HEK293 (cell line): ENCODE data around the gene ZBTB21.

Experiments
- CTCF ChIA-PET: fragments of 350-600 bp; formaldehyde crosslinking; extraction: SDS; loops from one replicate; lab custom pipeline; 2021; ENCODE audit warnings: antibody characterized with exemption; lab: Yijun Ruan, JAX
- POLR2A ChIA-PET: fragments of 300-600 bp; formaldehyde crosslinking; extraction: SDS; loops from one replicate; lab custom pipeline; 2020; ENCODE audit warnings: antibody characterized with exemption, inconsistent platforms; lab: Yijun Ruan, JAX
- H3K27ac ChIP-seq: fragments of 200-500 bp; sonication (Bioruptor generic); 2 replicates; pipeline ENCODE4 v1.5.1; 2014; ENCODE audit warnings: low read depth, low read length, control low read depth, inconsistent platforms; ENCODE audit errors: extremely low read depth
- H3K36me3 ChIP-seq, 2 experiments: fragments of 200-500 bp in 1 of 2; sonication (Bioruptor generic) in 1 of 2; 1 replicate in 1 of 2; 2 replicates in 1 of 2; pipeline ENCODE4 v1.5.1; 2014 to 2017; ENCODE audit warnings: inconsistent platforms in 2 of 2, low read length in 2 of 2; ENCODE audit not compliant: control insufficient read depth in 2 of 2, insufficient read depth in 1 of 2
- H3K4me1 ChIP-seq: fragments of 200-500 bp; sonication (Bioruptor generic); 2 replicates; pipeline ENCODE4 v1.5.1; 2014; ENCODE audit warnings: mild to moderate bottlenecking, low read length, inconsistent platforms; ENCODE audit not compliant: control insufficient read depth, insufficient read depth
- H3K4me3 ChIP-seq: 2 replicates; pipeline ENCODE4 v1.5.1; 2011; ENCODE audit warnings: low read depth, mild to moderate bottlenecking, control low read depth, low read length, moderate library complexity
- H3K9me3 ChIP-seq: fragments of 200-500 bp; sonication (Bioruptor generic); 2 replicates; pipeline ENCODE4 v1.5.1; 2014; ENCODE audit warnings: low read depth, low read length, inconsistent platforms; ENCODE audit not compliant: control insufficient read depth, insufficient read depth
- BCL11B ChIP-seq: fragments of 450-650 bp; formaldehyde crosslinking; IDR thresholded peaks from 2 replicates; pipeline ENCODE4 v1.5.1; 2016; ENCODE audit warnings: low read depth, missing biosample characterization, missing genetic modification characterization
- EGR2 ChIP-seq: fragments of 450-650 bp; formaldehyde crosslinking; IDR thresholded peaks from 2 replicates; pipeline ENCODE4 v1.5.1; 2016; ENCODE audit warnings: low read depth, missing biosample characterization, missing genetic modification characterization
- GLIS1 ChIP-seq: fragments of 450-650 bp; formaldehyde crosslinking; IDR thresholded peaks from 2 replicates; pipeline ENCODE4 v1.5.1; 2016; ENCODE audit warnings: missing biosample characterization, missing genetic modification characterization
- KLF10 ChIP-seq: fragments of 450-650 bp; IDR thresholded peaks from 2 replicates; pipeline ENCODE4 v1.5.1; 2018; ENCODE audit warnings: missing biosample characterization, mild to moderate bottlenecking, missing genetic modification characterization
- KLF7 ChIP-seq: fragments of 450-650 bp; formaldehyde crosslinking; IDR thresholded peaks from 2 replicates; pipeline ENCODE4 v1.5.1; 2016; ENCODE audit warnings: missing biosample characterization, missing genetic modification characterization, borderline replicate concordance
- OVOL3 ChIP-seq: fragments of 450-650 bp; formaldehyde crosslinking; IDR thresholded peaks from 2 replicates; pipeline ENCODE4 v1.5.1; 2016; ENCODE audit warnings: missing biosample characterization, missing genetic modification characterization
- SP2 ChIP-seq: fragments of 450-650 bp; formaldehyde crosslinking; IDR thresholded peaks from 2 replicates; pipeline ENCODE4 v1.5.1; 2016; ENCODE audit warnings: missing biosample characterization, missing genetic modification characterization
- SP3 ChIP-seq: fragments of 450-650 bp; formaldehyde crosslinking; IDR thresholded peaks from 2 replicates; pipeline ENCODE4 v1.5.1; 2016; ENCODE audit warnings: missing biosample characterization, missing genetic modification characterization
- ZBTB48 ChIP-seq: fragments of 450-650 bp; formaldehyde crosslinking; IDR thresholded peaks from 2 replicates; pipeline ENCODE4 v1.5.1; 2016; ENCODE audit warnings: missing biosample characterization, missing genetic modification characterization
- ZFHX2 ChIP-seq: fragments of 450-650 bp; formaldehyde crosslinking; conservative IDR thresholded peaks from 2 replicates; pipeline ENCODE4 v1.5.1; 2016; ENCODE audit warnings: missing biosample characterization, missing genetic modification characterization
- ZNF140 ChIP-seq: fragments of 450-650 bp; formaldehyde crosslinking; IDR thresholded peaks from 2 replicates; pipeline ENCODE4 v1.5.1; 2016; ENCODE audit warnings: missing biosample characterization, missing genetic modification characterization
- ZNF214 ChIP-seq: fragments of 450-650 bp; formaldehyde crosslinking; IDR thresholded peaks from 2 replicates; pipeline ENCODE4 v1.5.1; 2017; ENCODE audit warnings: missing biosample characterization, mild to moderate bottlenecking, missing genetic modification characterization, borderline replicate concordance
- ZNF23 ChIP-seq: fragments of 450-650 bp; formaldehyde crosslinking; IDR thresholded peaks from 2 replicates; pipeline ENCODE4 v1.5.1; 2016; ENCODE audit warnings: missing biosample characterization, missing genetic modification characterization, borderline replicate concordance
- ZNF266 ChIP-seq: fragments of 450-650 bp; formaldehyde crosslinking; IDR thresholded peaks from 2 replicates; pipeline ENCODE4 v1.5.1; 2016; ENCODE audit warnings: missing biosample characterization, missing genetic modification characterization, low read depth
- ZNF341 ChIP-seq: fragments of 450-650 bp; formaldehyde crosslinking; IDR thresholded peaks from 2 replicates; pipeline ENCODE4; 2016; ENCODE audit warnings: low read depth, missing biosample characterization, missing genetic modification characterization
- ZNF354C ChIP-seq: fragments of 450-650 bp; formaldehyde crosslinking; IDR thresholded peaks from 2 replicates; pipeline ENCODE4 v1.5.1; 2016; ENCODE audit warnings: missing biosample characterization, missing genetic modification characterization, low read depth, borderline replicate concordance
- ZNF426 ChIP-seq: fragments of 450-650 bp; formaldehyde crosslinking; IDR thresholded peaks from 2 replicates; pipeline ENCODE4 v1.5.1; 2017; ENCODE audit warnings: missing biosample characterization, missing genetic modification characterization, mild to moderate bottlenecking, inconsistent platforms, moderate library complexity
- ZNF623 ChIP-seq: fragments of 450-650 bp; formaldehyde crosslinking; IDR thresholded peaks from 2 replicates; pipeline ENCODE4 v1.5.1; 2016; ENCODE audit warnings: missing biosample characterization, missing genetic modification characterization
- TF ChIP-seq, protein P1 (sequence below): fragments of 450-650 bp; formaldehyde crosslinking; IDR thresholded peaks from 2 replicates; pipeline ENCODE4 v1.5.1; 2017; ENCODE audit warnings: missing biosample characterization, missing genetic modification characterization
- TF ChIP-seq, protein P2 (sequence below): fragments of 450-650 bp; formaldehyde crosslinking; IDR thresholded peaks from 2 replicates; pipeline ENCODE4 v1.5.1; 2017; ENCODE audit warnings: missing biosample characterization, missing genetic modification characterization
- TF ChIP-seq, protein P3 (sequence below): fragments of 450-650 bp; formaldehyde crosslinking; IDR thresholded peaks from 2 replicates; pipeline ENCODE4 v1.5.1; 2016; ENCODE audit warnings: missing biosample characterization, missing genetic modification characterization, borderline replicate concordance

ZBTB21 gene

DNA sequence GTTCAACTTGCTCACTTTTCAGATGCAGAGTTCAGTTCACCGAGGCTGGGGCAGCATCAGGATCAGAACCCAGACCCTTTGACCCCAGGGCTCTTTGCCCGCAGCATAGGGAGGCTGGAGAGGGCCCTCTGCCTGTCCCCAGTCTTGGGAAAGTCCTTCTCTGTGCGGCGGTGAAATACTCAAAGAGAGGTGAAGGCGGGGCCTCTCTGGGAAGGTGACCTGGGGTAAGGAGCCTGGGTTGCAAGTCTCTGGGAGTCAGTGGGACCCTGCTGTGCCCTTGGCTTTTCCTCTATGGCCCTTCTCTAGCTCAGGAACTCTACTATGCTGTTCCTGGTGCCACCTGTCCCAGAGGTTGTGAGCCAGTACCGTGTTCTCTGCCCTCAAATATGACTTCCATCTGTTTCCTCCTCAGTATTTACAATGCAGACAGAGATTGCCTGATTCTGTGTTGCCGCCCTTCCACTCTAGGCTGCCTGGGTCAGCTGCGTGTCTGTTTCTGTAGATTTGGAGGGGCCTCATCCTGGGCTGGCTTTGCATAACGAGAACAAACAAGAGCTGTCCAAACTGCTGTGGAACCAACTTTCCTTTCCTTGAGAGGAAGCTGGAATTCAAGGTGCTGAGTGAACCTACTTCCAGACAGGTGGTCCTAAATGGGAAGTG, 18.7 kb upstream of the ZBTB21 start:
- POLR2A ChIA-PET: interaction anchor here (0.6 kb wide), 1 partner anchor 980 kb away, joined by 3 read pairs; no protein-coding TSS in a partner anchor
- H3K4me3 ChIP-seq: no peak overlapping the region

DNA sequence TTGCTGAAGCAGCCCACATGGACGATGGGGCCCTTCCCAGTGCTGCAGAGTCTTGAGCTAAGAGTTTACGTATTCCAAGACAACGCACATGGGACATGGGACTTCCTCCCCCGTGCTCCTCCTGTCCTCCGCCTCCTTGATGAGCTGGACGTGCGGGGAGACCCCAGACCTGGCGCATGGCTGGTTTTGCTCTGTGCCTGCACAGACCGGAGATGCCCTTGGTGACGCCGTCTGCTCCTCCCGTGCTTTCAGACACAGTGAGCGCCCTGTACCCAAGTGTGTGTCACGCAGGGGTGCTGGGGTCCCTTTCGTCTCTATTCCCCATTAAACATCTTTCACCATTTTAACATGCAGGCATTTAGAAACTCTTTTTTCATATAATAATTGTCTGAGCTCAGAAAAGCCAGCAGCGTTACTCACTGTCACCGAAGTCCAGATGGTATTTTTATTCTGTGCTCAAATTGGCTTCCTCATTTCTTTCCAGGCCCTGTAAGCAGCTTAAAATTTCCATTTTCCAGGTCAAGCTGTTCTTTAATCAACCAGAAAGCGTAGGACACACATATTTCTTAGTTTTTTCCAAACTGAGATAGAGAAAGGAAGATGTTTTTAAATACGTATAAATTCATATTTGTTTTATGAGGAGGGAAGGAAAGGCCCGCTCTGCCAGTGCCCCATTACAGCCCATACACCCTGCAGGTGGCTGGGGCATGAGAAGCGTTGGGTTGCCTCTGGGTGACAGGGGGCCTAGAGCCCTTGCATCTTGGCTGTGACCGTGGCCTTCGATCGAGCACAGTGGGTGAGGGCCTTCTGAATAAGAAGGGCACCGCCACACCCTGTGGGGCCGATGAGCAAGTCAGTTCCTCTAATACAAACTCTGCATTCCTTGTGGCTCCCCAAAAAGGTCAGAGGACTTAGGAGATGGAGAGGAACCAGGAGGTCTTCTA, 17.9 kb upstream of the ZBTB21 start:
- Histone ChIP-seq H3K36me3 (no peaks in the 10 kb centered on the region), H3K4me1 (no peaks in the 10 kb centered on the region), H3K4me3 (no peak overlapping the region), H3K27ac (no peak overlapping the region), H3K9me3 (no peaks in the 10 kb centered on the region)
- ChIA-PET CTCF (interaction anchor here (0.6 kb wide), 1 partner anchor 27 kb away, joined by 3 read pairs; no protein-coding TSS in a partner anchor), POLR2A (interaction anchor here (0.6 kb wide), 1 partner anchor 981 kb away, joined by 3 read pairs; no protein-coding TSS in a partner anchor)
- TF ChIP-seq GLIS1: no peak
- TF ChIP-seq ZFHX2 (tag by site-specific recombination): no peak
- no peak for TF ChIP-seq BCL11B (tag by site-specific recombination)
- no peak for TF ChIP-seq ZNF341 (tag by site-specific recombination)
- no peak for TF ChIP-seq ZBTB48 (tag by site-specific recombination)
- no peak for TF ChIP-seq ZNF426 (tag by site-specific recombination)
- TF ChIP-seq ZNF23 (tag by site-specific recombination): no peak
- TF ChIP-seq SP3 (tag by site-specific recombination): no peak
- TF ChIP-seq OVOL3 (tag by site-specific recombination): no peak

More for the DNA sequence above, 18.7 kb upstream of the ZBTB21 start:
- no peaks in the 10 kb centered on the region for H3K4me1 ChIP-seq
- CTCF ChIA-PET: no interaction called here
- no peaks in the 10 kb centered on the region for H3K9me3 ChIP-seq
- TF ChIP-seq ZNF623 (tag by site-specific recombination): no peak
- TF ChIP-seq ZFHX2 (tag by site-specific recombination): no peak
- no peak for TF ChIP-seq KLF10
- TF ChIP-seq ZNF140: no peak
- no peak for TF ChIP-seq KLF7 (tag by site-specific recombination)
- no peak overlapping the region for H3K27ac ChIP-seq
- no peaks in the 10 kb centered on the region for H3K36me3 ChIP-seq

DNA sequence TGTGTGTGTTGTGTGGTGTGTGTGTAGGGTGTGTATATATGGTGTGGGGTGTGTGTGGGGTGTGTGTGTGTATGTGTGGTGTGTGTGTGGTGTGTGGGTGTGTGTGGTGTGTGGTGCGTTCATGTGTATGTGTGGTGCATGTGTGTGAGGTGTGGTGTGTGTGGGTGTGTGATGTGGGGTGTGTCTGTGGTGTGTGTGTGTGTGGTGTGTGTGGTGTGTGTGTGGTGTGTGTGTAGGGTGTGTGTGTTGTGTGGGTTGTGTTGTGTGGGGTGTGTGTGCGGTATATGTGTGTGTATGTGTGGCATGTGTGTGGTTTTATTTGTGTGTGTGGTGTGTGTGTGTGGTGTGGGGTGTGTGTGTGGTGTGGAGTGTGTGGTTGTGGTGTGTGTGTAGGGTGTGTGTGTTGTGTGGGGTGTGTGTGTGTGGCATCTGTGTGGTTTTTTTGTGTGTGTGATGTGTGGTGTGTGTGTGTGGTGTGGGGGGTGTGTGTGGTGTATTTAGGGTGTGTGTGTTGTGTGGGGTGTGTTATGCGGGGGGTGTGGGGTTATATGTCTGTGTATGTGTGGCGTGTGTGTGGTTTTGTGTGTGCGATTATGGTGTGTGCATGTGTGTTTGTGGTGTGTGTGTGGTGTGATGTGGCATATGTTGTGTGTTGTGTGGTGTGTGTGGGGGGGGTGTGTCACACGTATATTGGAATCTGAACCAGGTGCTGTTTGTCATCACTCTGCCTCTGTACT, 17.1 kb upstream of the ZBTB21 start:
- Histone ChIP-seq H3K9me3 (no peaks in the 10 kb centered on the region), H3K4me1 (no peaks in the 10 kb centered on the region), H3K36me3 (no peaks in the 10 kb centered on the region), H3K4me3 (no peak overlapping the region), H3K27ac (no peak overlapping the region)
- ChIA-PET POLR2A (no interaction called here), CTCF (no interaction called here)
- TF ChIP-seq, protein P1, sequence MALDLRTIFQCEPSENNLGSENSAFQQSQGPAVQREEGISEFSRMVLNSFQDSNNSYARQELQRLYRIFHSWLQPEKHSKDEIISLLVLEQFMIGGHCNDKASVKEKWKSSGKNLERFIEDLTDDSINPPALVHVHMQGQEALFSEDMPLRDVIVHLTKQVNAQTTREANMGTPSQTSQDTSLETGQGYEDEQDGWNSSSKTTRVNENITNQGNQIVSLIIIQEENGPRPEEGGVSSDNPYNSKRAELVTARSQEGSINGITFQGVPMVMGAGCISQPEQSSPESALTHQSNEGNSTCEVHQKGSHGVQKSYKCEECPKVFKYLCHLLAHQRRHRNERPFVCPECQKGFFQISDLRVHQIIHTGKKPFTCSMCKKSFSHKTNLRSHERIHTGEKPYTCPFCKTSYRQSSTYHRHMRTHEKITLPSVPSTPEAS (tag by site-specific recombination): peak; percentile 72
- TF ChIP-seq, protein P2, sequence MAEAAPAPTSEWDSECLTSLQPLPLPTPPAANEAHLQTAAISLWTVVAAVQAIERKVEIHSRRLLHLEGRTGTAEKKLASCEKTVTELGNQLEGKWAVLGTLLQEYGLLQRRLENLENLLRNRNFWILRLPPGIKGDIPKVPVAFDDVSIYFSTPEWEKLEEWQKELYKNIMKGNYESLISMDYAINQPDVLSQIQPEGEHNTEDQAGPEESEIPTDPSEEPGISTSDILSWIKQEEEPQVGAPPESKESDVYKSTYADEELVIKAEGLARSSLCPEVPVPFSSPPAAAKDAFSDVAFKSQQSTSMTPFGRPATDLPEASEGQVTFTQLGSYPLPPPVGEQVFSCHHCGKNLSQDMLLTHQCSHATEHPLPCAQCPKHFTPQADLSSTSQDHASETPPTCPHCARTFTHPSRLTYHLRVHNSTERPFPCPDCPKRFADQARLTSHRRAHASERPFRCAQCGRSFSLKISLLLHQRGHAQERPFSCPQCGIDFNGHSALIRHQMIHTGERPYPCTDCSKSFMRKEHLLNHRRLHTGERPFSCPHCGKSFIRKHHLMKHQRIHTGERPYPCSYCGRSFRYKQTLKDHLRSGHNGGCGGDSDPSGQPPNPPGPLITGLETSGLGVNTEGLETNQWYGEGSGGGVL (tag by site-specific recombination): no peak
- TF ChIP-seq SP2 (tag by site-specific recombination): no peak
- TF ChIP-seq EGR2 (tag by site-specific recombination): peak; percentile 76; the same call in 1 of the 2 replicates
- 0 out of 2 replicates have a peak, but pooled peaks have one; percentile 4 for TF ChIP-seq ZNF266 (tag by site-specific recombination)
- TF ChIP-seq, protein P3, sequence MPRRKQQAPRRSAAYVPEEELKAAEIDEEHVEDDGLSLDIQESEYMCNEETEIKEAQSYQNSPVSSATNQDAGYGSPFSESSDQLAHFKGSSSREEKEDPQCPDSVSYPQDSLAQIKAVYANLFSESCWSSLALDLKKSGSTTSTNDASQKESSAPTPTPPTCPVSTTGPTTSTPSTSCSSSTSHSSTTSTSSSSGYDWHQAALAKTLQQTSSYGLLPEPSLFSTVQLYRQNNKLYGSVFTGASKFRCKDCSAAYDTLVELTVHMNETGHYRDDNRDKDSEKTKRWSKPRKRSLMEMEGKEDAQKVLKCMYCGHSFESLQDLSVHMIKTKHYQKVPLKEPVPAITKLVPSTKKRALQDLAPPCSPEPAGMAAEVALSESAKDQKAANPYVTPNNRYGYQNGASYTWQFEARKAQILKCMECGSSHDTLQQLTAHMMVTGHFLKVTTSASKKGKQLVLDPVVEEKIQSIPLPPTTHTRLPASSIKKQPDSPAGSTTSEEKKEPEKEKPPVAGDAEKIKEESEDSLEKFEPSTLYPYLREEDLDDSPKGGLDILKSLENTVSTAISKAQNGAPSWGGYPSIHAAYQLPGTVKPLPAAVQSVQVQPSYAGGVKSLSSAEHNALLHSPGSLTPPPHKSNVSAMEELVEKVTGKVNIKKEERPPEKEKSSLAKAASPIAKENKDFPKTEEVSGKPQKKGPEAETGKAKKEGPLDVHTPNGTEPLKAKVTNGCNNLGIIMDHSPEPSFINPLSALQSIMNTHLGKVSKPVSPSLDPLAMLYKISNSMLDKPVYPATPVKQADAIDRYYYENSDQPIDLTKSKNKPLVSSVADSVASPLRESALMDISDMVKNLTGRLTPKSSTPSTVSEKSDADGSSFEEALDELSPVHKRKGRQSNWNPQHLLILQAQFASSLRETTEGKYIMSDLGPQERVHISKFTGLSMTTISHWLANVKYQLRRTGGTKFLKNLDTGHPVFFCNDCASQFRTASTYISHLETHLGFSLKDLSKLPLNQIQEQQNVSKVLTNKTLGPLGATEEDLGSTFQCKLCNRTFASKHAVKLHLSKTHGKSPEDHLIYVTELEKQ (tag by site-specific recombination): no peak
- no peak for TF ChIP-seq ZNF214 (tag by site-specific recombination)
- TF ChIP-seq ZNF354C (tag by site-specific recombination): 0 out of 2 replicates have a peak, but pooled peaks have one; percentile 5
